Neural cell (in vitro differentiated cells): ENCODE results near the gene CDC16. TPM values are rescaled to one million over a fixed set of nuclear protein-coding genes. Genes with fewer than 3 reads are reported as not detected.

ENCODE experiments used
- H2AFZ ChIP-seq: fragments of 200-600, 300-800 bp; sonication (generic), shearing (Covaris generic); 2 replicates; pipeline ENCODE4 v1.6.0; 2014; ENCODE audit warnings: low read depth, mild to moderate bottlenecking, antibody characterized with exemption, low read length, moderate library complexity
- H3F3A ChIP-seq: fragments of 200-600 bp; shearing (Covaris generic); 2 replicates; pipeline ENCODE4 v1.6.1; 2016; ENCODE audit warnings: mild to moderate bottlenecking, moderate library complexity, mixed read lengths, antibody characterized with exemption, low read length; ENCODE audit not compliant: insufficient read depth, poor library complexity, severe bottlenecking
- H3K27ac ChIP-seq: fragments of 200-600, 300-800 bp; sonication (generic), shearing (Covaris generic); 2 replicates; pipeline ENCODE4 v1.5.1; 2014; ENCODE audit warnings: mild to moderate bottlenecking, low read length, moderate library complexity
- H3K27me3 ChIP-seq: fragments of 300-800, 200-600 bp; sonication (generic), shearing (Covaris generic); 2 replicates; pipeline ENCODE4 v1.6.0; 2014; ENCODE audit warnings: mild to moderate bottlenecking, low read depth, low read length, moderate library complexity; ENCODE audit not compliant: insufficient read depth
- H3K36me3 ChIP-seq: fragments of 300-800, 200-600 bp; sonication (generic), shearing (Covaris generic); 2 replicates; pipeline ENCODE4 v1.5.1; 2014; ENCODE audit warnings: mild to moderate bottlenecking, antibody characterized with exemption, low read length, moderate library complexity; ENCODE audit not compliant: insufficient read depth
- H3K4me2 ChIP-seq: fragments of 300-800, 200-600 bp; sonication (generic), shearing (Covaris generic); 2 replicates; pipeline ENCODE4 v1.6.0; 2014; ENCODE audit warnings: mild to moderate bottlenecking, low read length
- H3K4me3 ChIP-seq: fragments of 300-800, 200-600 bp; sonication (generic), shearing (Covaris generic); 2 replicates; pipeline ENCODE4 v1.5.1; 2014; ENCODE audit warnings: mild to moderate bottlenecking, low read length, moderate library complexity
- H3K79me2 ChIP-seq: fragments of 200-600 bp; shearing (Covaris generic); replicated peaks from 2 replicates; pipeline ENCODE4 v1.6.0; 2014; ENCODE audit warnings: mild to moderate bottlenecking, low read length, moderate library complexity; ENCODE audit not compliant: insufficient read depth
- H3K9ac ChIP-seq: fragments of 300-800, 200-600 bp; sonication (generic), shearing (Covaris generic); 2 replicates; pipeline ENCODE4 v1.6.1; 2016; ENCODE audit warnings: mild to moderate bottlenecking, low read length, mixed read lengths
- H3K9me2 ChIP-seq: fragments of 200-600 bp; shearing (Covaris generic); 2 replicates; pipeline ENCODE4 v1.6.1; 2016; ENCODE audit warnings: mild to moderate bottlenecking, low read length, mixed read lengths; ENCODE audit not compliant: insufficient read depth
- H3K9me3 ChIP-seq: fragments of 200-600, 300-800 bp; sonication (generic), shearing (Covaris generic); 2 replicates; pipeline ENCODE4 v1.6.1; 2016; ENCODE audit warnings: mild to moderate bottlenecking, mixed run types, low read length, moderate library complexity, mixed read lengths
- H4K20me1 ChIP-seq: fragments of 200-600 bp; shearing (Covaris generic); 2 replicates; pipeline ENCODE4 v1.6.1; 2016; ENCODE audit warnings: mild to moderate bottlenecking, mixed run types; ENCODE audit not compliant: insufficient read depth
- CTCF ChIP-seq: fragments of 450-650 bp; IDR thresholded peaks from 2 replicates; pipeline ENCODE4 v1.5.1; 2014; ENCODE audit warnings: antibody characterized with exemption, mild to moderate bottlenecking, moderate library complexity; ENCODE audit not compliant: poor library complexity, severe bottlenecking
- EP300 ChIP-seq: fragments of 450-650 bp; conservative IDR thresholded peaks from 2 replicates; pipeline ENCODE4 v1.6.1; 2014; ENCODE audit warnings: antibody characterized with exemption, mild to moderate bottlenecking, moderate library complexity; ENCODE audit not compliant: poor library complexity, severe bottlenecking
- EZH2 ChIP-seq: fragments of 200-600, 300-800 bp; shearing (Covaris generic), sonication (generic); IDR thresholded peaks from 2 replicates; pipeline ENCODE4 v1.6.1; 2014; ENCODE audit warnings: antibody characterized with exemption, low read length, borderline replicate concordance, mild to moderate bottlenecking; ENCODE audit not compliant: insufficient read depth, poor library complexity, severe bottlenecking
- MXI1 ChIP-seq: fragments of 450-650 bp; conservative IDR thresholded peaks from 2 replicates; pipeline ENCODE4 v1.6.1; 2014; ENCODE audit warnings: antibody characterized with exemption, mild to moderate bottlenecking; ENCODE audit not compliant: poor library complexity, severe bottlenecking
- POLR2AphosphoS5 ChIP-seq: IDR thresholded peaks from 2 replicates; pipeline ENCODE4 v1.6.1; 2012
- RAD21 ChIP-seq: fragments of 450-650 bp; conservative IDR thresholded peaks from 2 replicates; pipeline ENCODE4 v1.6.1; 2014; ENCODE audit warnings: antibody characterized with exemption, mild to moderate bottlenecking, moderate library complexity
- REST ChIP-seq: IDR thresholded peaks from 2 replicates; pipeline ENCODE4 v1.6.1; 2012; ENCODE audit warnings: borderline replicate concordance
- SMC3 ChIP-seq: fragments of 450-650 bp; conservative IDR thresholded peaks from 2 replicates; pipeline ENCODE4 v1.6.1; 2014; ENCODE audit warnings: antibody characterized with exemption, mild to moderate bottlenecking, moderate library complexity; ENCODE audit not compliant: poor library complexity
- TAF1 ChIP-seq: IDR thresholded peaks from 2 replicates; pipeline ENCODE4 v1.6.1; 2012; ENCODE audit warnings: low read depth
- polyA plus RNA-seq: library from polyadenylated mRNA; depleted of rRNA; stranded (reverse); fragments of >200 nt; gene quantifications from 2 replicates; pipeline ENCODE4 v1.2.3, GENCODE V29; 2014

Gene CDC16
- polyA plus RNA-seq, 1 donor from 2014 or later = 78.4 TPM

- Histone ChIP-seq H2AFZ (no peak overlapping the region), H4K20me1 (no peaks in the 10 kb centered on the region), H3K27me3 (no peaks in the 10 kb centered on the region), H3K79me2 (no peaks in the 10 kb centered on the region), H3F3A (no peaks in the 10 kb centered on the region), H3K27ac (no peak overlapping the region), H3K9me3 (no peaks in the 10 kb centered on the region), H3K9ac (no peak overlapping the region), H3K4me3 (no peak overlapping the region), H3K36me3 (peaks cover 6% of the 10 kb centered on the region), H3K4me2 (no peak overlapping the region), H3K9me2 (no peaks in the 10 kb centered on the region)
- TF ChIP-seq MXI1 = no peak
- TF ChIP-seq SMC3 = no peak
- TF ChIP-seq REST = no peak
- TF ChIP-seq EZH2 = no peak
- TF ChIP-seq TAF1 = no peak
- no peak for TF ChIP-seq EP300
- TF ChIP-seq CTCF = no peak
- no peak for TF ChIP-seq RAD21
- no peak for TF ChIP-seq POLR2AphosphoS5
Observed at GRCh38 chr13:114309086-114309485, 74.4 kb downstream of the CDC16 start.

- Histone ChIP-seq H3K79me2 (peaks cover 2% of the 10 kb centered on the region), H3F3A (no peaks in the 10 kb centered on the region), H3K4me2 (no peak overlapping the region), H4K20me1 (no peaks in the 10 kb centered on the region), H3K9me2 (no peaks in the 10 kb centered on the region), H3K27me3 (no peaks in the 10 kb centered on the region), H3K9ac (no peak overlapping the region), H3K27ac (no peak overlapping the region), H3K4me3 (no peak overlapping the region), H3K9me3 (no peaks in the 10 kb centered on the region), H3K36me3 (peaks cover 6% of the 10 kb centered on the region), H2AFZ (no peak overlapping the region)
- TF ChIP-seq REST (no peak), EZH2 (no peak), EP300 (no peak), POLR2AphosphoS5 (no peak), SMC3 (no peak), RAD21 (no peak), MXI1 (no peak)
Observed at GRCh38 chr13:114309806-114310410, 75.2 kb downstream of the CDC16 start.
